Kasumi-1 (cell line): ENCODE results near the gene PI16.

Experiments used
- DNase-seq, 2 experiments: peaks; one replicate each; lab custom pipeline; 2025; lab: John Stamatoyannopoulos, UW

Gene PI16, protein sequence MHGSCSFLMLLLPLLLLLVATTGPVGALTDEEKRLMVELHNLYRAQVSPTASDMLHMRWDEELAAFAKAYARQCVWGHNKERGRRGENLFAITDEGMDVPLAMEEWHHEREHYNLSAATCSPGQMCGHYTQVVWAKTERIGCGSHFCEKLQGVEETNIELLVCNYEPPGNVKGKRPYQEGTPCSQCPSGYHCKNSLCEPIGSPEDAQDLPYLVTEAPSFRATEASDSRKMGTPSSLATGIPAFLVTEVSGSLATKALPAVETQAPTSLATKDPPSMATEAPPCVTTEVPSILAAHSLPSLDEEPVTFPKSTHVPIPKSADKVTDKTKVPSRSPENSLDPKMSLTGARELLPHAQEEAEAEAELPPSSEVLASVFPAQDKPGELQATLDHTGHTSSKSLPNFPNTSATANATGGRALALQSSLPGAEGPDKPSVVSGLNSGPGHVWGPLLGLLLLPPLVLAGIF

DNA sequence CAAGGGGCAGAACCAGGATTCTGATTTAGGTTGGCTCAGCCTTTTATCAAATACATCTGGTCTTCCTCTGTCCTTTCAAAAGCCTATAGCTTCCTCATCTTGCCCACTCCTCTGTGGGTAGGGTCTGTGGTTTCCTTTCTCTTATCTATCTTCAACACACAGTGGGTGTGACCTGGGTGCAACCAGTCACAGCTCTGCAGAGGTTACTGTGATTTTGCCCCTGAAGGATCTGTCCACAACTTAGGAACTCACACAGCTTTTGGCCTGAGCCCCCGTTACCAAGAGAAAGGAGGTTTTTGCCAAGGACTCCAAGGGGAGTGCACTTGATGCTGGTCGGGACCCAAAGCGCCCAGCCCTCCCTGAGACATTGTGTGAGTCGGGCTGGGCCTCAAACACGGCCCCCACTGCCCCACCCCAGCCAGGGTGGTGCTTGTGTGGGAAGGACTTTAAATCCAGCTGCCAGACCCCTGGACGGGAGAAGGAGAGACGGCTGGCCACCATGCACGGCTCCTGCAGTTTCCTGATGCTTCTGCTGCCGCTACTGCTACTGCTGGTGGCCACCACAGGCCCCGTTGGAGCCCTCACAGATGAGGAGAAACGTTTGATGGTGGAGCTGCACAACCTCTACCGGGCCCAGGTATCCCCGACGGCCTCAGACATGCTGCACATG, at the start of gene PI16:
Gene PI16, plus strand, starts transcription at position 477 of the 670 bp plus-strand sequence. Its CDS starts 23 bp downstream, at position 500.
- DNase-seq: peak; percentile 89 to 94

DNA sequence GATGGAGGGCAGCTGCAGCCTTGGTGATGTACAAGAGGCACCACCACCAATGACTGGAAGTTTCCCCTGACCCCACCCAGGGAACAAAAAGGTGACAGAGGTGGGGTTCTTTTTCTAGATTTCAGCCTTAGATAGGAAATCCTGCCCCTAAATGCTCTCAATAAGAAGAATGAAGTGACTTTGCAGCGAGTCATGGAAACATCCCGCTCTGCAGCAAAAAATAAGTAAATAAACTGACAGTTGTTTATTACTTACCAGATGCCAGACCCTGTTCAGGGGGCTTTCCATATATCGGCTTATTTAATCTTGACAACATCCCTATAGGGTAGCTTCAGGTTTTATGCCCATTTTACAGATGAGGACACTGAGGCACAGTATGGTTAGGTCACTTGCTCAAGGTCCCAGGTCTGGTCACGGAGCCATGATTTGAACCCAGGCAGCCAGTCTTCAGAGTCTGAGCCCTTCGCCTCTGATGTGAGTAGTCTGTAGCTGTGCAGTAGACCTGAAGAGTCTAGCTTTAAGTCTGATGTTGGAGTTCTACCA, 49.6 kb upstream of the PI16 start:
- DNase-seq: no peak

DNA sequence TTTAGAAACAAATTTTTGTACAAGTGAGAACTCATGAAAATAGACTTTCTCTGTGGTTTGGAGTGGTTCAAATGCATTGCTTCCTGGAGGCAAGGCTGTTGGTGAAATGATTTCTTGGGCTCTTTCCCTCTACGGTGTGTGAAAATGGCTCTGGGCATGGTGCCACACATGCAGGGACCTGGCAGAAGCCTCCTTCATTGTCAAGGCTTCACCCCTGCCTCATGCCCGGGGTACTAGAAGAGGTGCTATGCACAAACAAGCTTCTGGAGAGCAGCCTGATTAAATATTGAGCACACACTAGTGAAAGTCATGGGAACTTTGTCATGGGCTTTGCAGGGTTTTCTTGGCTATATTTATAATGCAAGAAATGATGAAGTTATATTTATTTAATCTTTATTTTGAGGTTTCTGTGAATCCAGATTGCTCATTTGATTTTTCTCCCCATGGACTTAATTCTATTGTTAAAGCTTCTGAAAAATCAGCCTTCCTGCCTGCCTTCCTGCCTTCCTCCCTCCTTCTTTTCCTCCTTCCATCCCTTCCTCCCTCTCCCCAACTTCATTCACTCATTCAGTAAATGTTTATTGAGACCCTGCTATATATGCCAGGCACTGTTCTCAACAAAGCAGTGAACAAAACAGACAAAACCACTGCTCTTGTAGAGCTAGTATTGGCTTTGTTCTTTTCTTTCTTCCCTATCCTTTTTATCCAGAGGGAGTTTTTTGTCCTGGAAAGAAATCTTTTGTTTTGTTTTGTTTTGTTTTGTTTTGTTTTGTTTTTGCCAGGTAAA, 47.8 kb upstream of the PI16 start:
- no peak for DNase-seq

DNA sequence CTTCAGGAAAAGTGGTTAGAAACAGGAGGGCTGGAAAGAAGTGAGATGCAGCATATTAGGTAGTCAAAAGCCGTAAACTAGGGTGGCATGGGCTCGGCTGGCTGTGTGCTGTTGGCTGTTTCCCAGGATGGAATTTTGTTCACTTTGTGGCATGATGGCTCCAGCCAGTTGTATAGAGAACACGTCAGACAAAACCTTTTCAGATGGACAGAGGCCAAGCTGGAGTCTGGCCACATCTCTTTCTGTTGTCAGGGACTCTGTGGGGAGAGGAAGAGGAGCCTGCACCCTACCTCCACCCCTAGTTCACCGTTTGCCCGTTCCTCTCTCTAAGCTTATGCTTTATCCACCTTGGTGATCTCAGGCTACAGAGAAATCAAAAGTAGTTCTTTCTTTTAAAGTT, 46.8 kb upstream of the PI16 start:
- DNase-seq: no peak

DNA sequence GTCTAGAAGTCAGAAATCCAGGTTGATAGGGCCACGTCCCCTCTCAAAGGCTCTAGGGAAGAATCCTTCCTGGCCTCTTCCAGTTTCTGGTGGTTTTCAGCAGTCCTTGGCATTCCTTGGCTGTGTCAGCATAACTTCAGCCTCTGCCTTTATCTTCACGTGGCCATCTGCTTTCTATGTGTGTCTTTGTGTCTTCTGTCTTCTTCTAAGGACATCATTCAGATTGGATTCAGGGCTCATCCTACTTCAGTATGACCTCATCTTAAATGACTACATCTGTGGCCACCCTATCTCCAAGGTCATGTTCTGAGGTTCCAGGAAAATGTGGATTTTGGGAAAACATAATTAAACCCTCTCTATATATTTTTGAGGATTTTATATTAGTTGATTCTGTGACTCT, 45.8 kb upstream of the PI16 start:
- DNase-seq: no peak

DNA sequence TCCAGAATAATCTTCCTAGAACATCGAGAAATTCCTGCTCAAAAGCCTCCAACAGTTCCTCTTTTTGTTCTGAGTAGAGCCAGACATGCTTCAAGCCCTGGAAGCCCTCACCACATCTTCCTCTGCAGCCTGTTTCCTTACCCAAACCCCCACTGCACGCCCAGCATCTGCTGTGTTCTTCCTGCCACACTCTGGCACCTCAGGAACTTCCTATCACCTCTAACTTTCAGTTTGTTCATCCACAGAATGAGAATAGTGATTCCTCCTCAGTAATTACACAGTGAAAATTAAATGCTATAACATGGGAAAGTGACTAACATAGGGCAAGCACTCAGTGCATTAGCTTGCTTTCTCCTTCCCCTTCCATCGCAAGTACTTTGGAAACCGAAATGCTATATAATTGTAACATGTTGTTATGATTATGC, 42.5 kb upstream of the PI16 start:
- peak; percentile 98 to 99 for DNase-seq

DNA sequence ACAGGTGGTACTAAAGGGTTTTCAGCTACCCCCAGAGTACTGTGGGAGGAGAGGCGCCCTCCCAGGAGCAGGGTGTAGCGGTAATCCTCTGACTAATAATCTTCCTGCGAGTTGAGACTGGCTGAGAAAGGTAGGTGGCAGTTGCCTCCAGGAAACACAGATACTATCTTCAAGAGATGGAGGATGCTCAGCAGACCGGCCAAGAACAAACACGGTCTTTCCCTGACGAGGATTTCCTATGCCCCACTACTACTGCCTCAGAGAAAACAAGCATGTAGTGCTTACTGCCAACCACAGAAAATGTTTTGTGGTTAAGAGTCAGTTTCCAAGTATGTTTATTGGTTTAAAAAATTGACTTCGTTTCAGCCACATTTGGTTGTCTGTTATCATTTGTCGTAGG, 42.0 kb upstream of the PI16 start:
- peak; percentile 78 to 85 for DNase-seq

DNA sequence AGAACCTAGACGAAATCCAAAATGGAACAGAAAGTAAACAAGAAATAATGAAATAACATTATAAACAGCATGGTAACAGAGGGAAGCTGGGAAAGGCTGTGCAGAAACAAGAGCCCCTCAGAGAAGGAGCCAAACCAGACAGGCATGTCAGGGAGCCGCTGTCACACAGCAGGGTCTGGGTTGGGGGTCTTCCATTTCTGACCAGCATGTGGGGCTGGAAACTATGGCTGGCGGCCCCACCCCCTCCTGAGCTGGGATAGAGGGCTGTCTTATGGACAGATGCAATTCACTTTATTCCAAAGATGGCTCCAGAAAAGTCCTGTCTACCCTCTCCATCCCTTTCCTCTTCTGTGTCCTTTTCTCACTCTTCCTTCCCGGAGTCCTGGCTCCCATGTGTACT, 41.5 kb upstream of the PI16 start:
- no peak for DNase-seq

DNA sequence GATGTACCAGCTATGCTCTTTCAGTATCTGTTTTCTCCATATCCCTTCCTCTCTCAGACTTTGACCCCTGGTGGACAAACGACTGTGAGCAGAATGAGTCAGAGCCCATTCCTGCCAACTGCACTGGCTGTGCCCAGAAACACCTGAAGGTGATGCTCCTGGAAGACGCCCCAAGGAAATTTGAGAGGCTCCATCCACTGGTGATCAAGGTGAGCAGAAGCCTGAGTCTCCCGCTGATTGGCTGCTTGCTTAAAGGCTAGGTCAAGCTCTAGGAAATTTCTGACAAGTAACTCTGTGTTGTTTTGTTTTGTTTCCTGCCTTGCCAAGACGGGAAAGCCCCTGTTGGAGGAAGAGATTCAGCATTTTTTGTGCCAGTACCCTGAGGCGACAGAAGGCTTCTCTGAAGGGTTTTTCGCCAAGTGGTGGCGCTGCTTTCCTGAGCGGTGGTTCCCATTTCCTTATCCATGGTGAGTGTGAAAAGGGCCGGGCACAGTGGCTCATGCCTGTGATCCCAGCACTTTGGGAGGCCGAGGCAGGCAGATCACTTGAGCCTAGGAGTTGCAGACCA, 40.2 kb upstream of the PI16 start:
- no peak for DNase-seq

DNA sequence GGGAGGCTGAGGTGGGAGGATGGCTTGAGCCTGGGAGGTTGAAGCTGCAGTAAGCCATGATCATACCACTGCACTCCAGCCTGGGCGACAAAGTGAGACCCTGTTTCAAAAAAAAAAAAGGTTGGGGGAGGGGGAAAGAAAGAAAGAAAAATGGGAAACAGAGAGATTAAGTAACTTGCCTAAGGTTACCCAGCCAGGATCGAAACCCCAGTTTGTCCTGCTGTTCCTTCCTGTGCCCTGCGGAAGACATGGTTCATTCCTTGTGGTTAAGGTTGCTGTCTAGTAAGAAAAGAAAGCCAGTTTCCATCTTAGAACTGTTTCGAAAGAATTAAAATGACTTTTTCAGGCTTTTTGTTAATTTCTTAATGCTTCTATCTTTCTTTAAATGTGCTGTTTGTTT, 38.9 kb upstream of the PI16 start:
- peak; percentile 37 to 51 for DNase-seq

DNA sequence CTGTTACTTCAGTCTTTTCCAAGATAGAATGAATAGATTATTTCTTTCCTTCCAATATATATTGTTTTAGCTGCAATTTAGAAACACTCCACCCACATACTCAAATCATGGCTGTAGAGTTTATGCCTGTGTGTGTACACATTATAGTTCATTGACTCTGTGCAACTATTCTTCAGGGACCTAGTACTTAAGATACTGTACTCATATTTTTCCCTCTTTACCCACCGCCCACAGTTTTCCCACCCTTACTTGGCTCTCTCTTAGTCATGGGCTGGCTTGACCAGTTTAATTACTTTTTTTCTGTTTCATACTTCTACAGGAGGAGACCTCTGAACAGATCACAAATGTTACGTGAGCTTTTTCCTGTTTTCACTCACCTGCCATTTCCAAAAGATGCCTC, 38.4 kb upstream of the PI16 start:
- no peak for DNase-seq

DNA sequence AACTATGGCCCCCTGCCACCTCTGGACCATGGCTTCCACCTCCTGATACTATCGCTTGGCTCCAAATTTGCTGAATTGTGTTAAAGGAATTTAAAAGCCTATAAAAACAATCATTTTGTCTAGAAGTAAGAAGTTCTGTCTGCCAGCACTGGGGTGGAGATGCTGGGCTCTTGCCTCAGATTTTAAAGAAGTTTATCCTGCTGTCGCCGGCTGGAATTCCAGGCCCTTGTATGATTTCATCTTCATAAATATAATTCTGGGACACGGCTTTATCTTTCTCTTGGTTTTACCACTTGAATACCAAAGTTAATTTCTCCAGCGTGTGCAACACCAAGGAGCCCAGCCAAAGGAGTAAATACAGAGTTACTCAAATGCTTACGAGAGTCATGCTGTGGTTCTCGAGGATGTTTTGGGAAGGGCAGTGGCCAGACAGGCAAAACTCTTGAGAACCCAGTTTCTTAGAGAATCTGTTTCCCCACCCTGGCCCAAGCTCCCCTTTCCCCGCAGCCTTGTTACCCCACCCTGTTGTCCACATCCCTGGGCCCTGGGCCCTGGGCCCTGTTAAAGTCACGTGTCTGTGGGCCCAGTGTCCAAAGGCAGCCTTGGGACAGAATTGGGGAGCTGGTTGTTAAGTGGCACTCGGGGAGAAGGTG, 36.9 kb upstream of the PI16 start:
- no peak for DNase-seq

DNA sequence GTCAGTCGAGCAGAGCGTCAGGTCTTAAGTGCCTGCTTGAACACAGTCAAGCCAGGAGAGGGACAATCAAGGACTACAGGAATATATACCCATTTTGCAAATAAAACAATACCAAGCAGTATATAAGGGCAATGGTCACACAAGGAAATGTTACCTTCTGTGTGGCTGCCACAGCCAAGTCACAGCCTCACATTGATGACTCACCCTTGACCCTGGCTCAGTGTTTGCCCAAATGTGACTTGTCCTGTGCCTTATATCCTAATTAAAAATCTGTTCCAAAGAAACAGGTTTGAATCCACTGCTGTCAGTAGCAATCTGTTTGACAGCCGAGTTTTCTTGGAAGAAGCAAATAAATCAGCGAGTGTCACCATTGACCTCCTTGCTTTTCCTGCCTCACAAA, 34.5 kb upstream of the PI16 start:
- no peak for DNase-seq

DNA sequence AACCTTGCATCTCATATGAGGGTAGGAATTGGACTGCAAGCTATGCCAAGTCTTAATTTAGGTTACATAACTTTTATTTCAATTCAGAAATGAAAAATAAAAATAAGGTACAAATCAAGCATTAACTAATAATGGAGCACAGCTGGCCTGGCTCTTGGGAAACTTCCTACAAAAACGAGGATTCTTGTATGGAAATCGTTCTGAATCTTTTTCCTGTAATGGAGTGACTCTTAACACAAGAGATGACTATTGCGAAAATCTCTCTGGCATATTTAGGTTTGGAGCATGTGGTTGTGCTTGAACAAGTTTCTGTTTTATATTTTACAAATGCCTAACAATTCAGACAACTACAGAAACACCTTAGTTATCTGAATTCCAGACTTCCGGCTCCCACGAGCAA, 34.0 kb upstream of the PI16 start:
- DNase-seq: no peak

DNA sequence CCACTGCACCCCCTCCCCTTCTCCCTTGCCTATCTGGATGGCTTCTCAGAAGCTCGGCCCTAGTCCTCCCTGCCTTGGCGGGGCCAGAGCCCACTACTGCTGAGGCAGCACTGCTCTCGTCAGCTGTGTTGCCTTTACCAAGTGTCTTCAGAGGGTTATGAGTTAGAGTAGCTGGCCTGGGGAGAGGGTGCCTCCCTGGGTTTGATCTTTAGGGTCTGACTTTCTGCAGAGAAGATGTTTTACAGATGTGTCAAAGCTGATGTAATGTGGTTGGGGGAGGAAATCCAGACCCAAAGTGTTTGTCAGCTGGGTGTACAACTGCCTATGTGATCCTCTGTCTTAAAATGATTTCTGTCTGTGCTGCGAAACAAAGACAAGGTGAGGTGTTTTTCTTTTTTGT, 30.4 kb upstream of the PI16 start:
- no peak for DNase-seq

DNA sequence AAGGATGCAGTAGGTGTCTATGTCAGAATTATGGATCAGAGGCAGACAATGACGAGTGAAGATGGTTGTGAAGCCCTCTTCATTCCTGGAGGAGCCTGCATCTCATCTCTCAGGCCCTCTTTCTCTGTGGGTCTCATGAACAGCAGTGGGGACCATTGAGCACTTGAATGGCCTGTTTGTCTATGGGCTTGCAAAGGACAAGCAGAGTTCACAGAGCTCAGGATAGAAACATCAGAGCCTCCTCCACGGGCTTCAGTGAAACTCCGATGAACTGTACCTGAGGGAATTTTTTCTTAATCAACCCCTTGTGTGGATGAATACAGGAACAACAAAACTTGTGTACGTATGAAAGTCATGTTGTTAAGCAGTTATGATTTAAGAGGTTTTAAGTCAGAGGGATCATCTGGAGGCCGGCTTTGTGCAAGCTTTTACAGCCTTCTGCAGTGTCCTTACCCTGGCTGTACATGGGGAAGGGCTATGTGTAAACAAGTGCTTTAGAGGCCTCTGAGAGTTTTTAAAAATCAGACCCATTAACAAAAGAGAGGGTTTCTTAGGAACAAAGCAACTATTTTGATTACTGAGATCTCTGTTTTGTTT, 29.7 kb upstream of the PI16 start:
- DNase-seq: no peak

DNA sequence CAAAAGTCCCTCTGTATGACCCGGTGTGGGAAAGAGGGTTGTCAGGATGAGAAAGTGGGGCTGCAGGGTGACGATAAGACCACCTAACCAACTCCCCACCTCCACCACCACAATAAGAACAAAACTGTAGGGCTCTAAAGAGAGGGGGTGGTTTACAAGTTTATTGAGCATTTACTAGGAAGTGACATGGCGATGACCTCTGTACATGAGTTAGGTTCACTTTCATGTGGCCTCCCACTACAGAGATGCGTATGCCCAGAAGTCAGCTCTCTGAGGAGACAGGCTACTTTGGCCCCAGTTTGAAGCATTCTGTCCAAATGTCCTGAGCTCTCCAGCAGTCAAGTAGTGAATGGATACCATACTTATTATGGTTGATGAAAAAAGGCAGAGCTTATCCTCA, 28.7 kb upstream of the PI16 start:
- DNase-seq: no peak

DNA sequence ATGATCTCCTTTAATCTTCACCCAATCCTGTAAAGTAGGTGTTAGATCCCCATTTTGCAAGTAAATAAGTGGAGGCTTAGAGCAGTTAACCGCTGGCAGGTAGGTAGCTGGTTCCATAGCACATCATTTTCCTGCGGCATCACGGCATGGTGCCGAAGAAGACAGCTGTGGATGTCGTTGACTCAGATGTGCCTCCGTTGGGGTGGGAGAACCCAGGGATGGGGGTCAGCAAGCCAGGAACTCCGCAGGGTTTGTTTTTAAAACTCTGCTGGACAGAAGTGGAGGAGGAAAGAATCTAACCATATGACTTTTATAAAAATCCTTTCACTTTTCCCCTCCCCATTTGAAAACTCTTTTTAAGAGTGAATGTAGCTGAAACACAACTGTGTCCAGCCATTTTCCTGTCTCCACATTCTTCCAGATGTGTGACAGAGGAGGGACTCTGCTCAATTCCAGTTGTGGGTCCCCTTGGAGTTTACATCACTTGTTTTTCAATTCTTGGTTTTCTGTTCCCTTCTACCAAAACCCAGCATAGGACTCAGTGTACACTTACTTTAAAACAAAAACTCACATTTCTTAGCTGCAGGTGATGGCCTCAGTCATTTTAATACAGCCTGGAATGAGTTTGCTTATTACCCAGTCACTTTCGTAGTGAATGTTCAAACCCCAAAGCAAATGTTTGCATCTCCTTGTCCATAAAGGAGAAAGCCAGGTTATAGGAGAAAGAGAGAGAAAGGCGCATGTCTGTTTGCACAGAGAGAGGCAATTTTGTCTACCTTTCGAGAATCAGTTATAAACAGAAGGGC, 27.6 kb upstream of the PI16 start:
- DNase-seq: no peak

DNA sequence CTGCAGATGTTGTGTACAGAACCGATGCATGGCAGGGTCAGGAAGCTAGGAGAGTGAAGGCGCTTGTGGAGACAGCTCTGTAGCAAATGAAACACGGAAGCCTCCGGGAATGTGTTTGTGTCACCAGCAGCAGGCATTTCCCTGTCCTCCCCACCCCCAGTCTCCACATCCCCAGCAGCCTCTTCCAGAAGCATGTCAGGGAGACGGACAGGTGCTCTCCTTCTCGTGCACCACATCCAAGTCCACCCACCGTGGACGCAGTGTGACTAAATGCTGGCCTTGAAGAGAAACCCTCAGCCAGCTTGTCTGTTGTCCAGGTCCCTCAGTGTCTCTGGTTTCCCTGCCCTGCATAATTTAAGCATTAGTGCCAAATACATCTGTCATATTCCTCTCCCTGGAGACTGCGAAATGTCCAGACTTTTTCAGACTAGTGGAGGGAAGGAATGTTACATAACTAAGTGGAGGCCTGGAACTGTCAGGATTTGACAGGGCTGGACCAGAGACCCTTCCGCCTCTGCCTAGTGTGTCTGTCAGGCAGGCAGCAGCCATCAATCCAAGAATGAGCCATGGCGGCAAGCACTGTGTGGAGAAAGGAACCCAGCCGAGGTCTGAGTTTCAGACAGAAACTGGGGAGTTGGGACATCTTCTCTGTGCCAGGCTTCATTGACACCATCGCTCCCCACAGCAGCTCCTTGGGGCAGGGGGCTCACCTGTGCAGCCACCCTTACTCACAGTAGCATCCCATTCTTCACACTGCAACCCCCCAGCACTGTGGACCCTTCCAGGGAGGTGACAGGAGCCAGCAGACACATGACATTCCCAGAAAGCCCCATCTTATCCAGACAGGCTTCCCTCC, 26.6 kb upstream of the PI16 start:
- DNase-seq: no peak
